ENCODE results near the gene TIFAB. TPM values are rescaled to one million over a fixed set of nuclear protein-coding genes. Genes with fewer than 3 reads are reported as not detected.

TIFAB gene
- total RNA-seq, 2 donors from 2014 or later: 0.09 to 0.31 TPM

DNA sequence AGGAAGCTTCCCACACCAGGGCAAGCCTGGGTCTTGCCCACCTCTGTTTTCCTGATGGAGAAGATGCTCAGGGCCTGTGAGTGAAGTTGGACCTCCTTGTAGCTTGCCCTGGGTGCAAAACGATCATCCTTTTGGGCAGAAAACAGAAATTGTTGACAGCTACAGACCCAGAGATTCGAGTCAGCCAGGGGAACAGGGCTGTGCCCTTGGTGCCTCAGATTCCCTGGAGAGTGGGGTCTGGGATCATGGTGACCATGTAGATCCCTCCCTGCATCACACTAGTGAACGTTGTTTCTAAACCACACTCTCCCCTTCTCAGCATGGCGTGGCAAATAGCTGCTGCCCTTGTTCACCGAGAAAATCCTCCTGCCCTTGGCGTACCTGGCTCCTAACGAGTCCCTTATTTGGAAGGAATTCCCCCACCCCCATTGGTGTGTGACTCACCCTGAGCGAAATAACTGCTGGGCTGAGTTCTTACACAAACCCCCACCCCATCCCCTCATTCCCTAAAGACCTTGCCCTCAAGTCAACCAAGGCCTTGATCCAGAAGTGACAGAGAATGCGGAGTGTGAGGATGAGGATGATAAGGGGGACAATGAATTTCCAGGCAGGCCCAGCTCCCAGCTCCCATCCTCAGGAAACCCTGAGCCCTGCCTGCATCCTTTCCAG is 3.9 kb downstream of the TIFAB start:
- intact Hi-C loops (cut with DNase I, micrococcal nuclease): no loop called here
- no peak for ATAC-seq
- peak in 1 of 2 donors; percentile 12 for DNase-seq

DNA sequence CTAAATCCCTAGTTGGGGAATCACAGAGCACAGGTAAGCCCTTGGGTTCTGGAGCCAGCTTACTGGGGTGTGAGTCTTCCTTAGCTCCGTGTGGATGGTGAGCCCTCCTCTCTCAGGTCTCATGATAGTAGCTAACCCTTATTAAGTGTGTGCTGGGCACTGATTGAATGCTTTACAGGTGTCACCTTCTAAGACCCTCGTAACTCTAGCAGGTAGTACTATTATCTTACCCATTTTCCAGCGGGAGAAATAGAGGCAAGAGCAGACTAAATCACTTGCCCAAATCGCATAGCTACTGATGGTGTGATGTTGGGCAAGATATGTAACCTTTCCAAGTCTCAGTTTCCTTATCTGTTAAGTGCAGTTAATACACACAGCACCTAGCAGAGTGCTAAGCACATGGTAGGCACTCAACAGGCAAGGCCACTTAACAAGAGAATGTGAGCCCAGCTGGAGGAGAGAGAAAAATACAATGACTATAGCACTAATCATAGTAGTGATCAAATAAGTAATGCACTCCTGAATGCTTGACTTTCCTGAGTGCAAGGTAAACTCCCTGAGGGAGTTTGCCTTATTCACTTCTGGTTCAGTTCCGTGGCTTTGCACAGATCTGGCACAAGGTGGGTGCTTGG is 4.7 kb downstream of the TIFAB start, which contains the start of gene DCANP1:
DCANP1 (minus strand) TSS at position 51 of the 632 bp plus-strand sequence. CDS start 240 bp downstream, outside the sequence.
- DNase-seq: peak in 1 of 2 donors; percentile 8
- intact Hi-C loops (cut with DNase I, micrococcal nuclease): no loop called here
- ATAC-seq: no peak

DNA sequence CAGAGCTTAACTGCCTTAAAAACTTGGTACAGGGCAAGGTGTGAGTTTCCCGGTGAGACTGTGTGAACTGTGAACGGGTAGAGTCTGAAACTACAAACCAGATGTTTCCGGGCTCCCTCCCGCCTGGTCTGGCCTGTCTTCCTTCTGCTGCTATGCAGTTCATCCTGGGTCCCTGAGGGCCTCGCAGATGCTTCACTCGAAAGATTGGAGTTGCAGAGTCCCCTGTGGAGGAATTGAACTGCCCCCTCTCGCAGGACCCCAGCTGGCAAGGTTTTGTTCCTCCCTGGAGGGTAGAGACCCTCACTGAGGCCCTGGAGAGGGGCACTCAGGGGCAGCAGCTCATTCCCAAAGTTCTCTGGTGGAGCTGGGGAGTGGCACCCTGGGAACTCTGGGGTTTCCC is 5.5 kb downstream of the TIFAB start:
- ATAC-seq (no peak), DNase-seq (peak in 1 of 2 donors; percentile 11)
- intact Hi-C loops (cut with DNase I, micrococcal nuclease): no loop called here

DNA sequence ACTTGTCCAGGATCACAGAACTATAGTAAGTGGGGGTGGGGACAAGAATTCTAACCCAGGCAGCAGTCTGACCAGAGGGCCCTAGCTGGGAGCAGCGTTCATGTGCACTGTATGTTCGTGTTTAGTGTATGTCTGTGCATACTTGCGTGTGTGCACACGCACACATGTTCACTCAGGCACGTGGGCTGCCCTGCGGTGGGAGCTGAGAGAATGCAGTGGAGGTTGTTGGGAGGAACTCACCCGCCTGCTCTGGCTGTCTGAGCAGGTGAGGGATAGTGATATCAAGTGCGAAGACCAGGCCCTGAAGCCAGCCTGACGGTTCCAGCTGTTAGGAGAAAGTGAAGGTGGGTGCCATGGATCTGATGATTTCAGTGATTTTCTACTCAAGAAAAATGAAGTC is 5.9 kb downstream of the TIFAB start:
- DNase-seq (peak in 1 of 2 donors; percentile 17), ATAC-seq (no peak)
- intact Hi-C loops (cut with DNase I, micrococcal nuclease): no loop called here

DNA sequence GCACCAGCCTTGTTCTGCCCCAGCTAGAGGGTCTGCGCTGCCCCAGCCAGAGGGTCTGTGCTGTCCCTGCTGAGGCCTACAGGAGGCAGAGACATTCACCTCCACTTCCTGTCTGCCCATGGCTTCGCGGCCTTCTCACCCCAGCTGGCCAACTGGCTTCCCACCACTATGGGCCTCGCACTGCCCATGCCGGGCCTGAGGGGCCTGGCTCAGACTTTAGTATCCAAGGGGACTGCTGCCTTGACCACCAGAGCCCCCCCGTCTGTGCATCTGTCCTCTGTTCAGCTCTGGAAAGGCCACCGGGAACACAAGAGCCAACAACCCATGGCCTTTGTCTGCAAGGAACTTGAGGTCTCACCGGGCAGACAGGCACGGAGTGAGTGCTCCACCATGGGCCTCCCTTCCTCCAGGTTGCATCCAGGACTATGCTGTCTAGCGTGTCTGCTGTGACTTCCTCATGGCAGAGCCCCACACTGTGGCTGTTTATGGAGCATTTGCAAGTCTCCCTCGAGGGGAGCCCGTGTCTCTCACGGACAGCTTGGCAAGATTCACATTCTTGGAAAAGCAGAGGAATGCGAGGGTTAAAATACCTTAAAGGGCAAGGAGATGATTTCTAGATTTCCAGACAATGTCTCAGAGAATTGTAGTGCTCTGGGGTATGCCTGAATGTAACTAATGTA is 6.7 kb downstream of the TIFAB start:
- intact Hi-C loops (cut with DNase I, micrococcal nuclease): no loop called here
- DNase-seq: peak in 1 of 2 donors; percentile 23
- no peak for ATAC-seq

DNA sequence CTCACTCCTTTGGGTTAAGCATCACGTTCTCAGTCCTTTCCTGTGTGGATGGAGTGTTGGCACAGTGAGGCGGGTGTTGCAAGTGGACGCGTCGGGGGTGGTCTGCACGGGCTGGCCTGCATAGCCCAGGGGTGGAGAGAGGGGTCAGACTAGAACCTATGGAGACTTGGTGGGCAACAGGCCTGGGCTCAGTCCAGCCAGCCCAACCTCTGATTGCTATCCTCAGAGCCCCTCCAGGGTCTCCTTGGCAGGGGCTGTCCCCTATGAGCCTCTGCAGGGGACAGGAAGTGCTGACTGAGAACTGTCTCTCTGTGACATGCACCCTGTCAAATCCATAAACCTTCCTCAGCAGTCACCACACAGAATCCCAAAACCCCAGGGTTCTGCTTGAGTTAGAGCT is 7.3 kb downstream of the TIFAB start:
- DNase-seq: no peak
- ATAC-seq: no peak
- intact Hi-C loops (cut with DNase I, micrococcal nuclease): no loop called here

DNA sequence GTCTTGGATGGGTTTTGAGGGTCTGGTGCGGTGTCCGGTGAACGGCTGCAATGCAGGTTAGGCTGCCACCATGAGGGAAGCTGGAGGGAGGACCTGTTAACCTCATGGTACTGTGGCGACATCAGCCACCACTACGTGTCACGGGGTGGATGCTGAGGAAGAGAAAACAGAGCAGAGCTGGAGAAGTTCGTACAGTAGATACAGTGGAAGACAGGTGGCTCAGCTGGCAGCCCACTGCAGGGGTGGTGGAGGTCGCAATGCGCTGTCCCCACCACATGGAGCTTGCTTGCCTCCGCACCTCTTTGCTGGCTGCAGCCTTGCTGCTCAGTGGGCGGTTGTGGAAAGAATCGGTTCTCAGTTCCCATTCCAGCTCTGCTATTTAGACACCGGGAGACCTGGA is 7.8 kb downstream of the TIFAB start:
- DNase-seq (no peak), ATAC-seq (no peak)
- intact Hi-C loops (cut with DNase I, micrococcal nuclease): no loop called here

DNA sequence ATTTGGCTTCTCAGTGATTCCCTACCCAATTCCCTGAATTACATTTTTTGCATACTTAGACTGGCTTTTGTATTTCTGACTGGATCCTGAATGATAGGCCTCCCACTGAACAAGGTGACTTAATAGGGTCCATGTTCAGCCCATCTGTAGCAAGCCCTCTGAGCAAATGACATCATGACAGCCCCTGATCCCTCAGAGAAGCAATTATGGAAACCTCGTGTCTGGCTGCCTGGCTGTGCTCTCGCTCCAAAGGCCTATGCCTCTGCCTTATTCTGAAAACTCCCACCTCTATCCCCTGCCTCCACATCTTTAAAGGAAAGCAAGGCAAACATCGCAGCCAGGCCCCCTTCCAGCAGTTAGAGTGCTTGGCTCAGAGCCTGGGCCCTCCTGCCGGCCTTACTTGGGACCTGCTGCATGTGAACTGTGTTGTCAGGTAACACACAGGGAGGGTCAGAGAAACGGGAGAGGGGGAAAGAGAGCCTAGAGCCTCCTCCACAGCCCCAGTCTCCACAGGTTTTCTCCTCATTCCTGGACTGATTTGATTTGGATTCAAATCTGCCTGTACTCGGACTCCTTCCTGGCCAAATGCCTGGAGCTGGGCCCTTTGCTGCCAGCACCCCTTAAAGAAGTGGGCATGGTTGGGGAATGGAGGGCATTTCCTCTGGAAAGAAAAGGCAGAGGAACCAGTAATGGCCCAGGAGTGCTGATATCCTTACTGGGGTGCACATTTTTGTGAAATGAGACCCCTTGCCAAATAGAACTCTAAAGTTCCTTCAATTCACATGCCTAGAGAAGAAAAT is 8.8 kb downstream of the TIFAB start:
- DNase-seq: no peak
- intact Hi-C loops (cut with DNase I, micrococcal nuclease): no loop called here
- ATAC-seq: no peak

DNA sequence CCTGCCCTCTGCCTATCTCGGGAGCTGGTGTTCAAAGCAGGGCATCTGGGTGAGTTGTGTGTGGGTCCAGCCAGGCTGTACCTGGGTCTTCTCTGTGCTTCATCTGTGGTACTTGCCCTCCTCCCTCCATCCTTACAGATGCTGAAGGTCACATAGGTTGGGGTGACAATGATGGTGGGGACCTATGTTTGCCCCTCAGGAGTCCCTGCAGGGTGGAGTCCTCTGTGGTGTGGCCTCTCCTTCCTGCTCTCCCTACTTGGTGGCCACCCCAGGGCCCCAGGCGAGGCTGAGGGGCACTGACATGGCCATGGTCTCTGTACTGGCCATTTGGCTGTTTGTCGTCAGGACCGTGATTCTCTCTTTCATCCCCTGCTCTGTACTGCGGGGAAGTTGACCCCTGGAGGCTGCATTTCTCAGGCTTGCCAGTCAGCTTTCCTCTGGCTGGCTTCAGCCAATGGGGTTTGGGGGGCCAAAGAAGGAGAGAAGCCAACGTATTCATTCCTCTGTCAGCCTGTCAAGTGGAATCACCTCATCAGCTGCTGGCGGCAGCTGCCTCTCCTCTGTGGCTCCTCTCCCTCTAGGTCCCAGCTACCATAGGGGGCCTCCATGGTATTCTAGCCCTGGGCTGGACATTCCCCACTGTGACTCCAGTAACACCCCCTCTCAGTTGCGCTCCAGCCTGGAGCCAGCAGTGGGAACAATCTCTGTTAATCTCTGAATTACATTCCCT is 9.6 kb downstream of the TIFAB start:
- intact Hi-C loops (cut with DNase I, micrococcal nuclease): no loop called here
- DNase-seq (no peak), ATAC-seq (no peak)

DNA sequence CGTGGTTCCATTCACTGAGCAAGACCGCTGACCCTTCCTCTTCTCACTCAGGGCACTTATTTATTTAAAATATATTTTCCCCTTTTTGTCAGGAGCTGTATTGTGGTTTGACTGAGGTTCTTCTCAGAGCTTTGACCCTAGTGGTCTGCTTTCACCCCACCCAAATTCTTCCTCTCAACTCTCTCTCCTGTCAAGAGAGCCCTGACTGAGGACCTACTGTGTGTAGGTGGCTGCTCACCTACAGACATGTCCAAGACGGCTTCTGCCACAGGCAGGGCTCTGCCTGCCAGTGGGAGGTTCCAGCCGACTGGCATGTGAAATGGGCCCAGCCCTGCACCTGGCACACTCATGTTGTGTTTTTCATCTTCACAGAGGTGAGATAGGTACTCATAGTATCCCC is 10.2 kb downstream of the TIFAB start:
- intact Hi-C loops (cut with DNase I, micrococcal nuclease): no loop called here
- no peak for ATAC-seq
- no peak for DNase-seq

DNA sequence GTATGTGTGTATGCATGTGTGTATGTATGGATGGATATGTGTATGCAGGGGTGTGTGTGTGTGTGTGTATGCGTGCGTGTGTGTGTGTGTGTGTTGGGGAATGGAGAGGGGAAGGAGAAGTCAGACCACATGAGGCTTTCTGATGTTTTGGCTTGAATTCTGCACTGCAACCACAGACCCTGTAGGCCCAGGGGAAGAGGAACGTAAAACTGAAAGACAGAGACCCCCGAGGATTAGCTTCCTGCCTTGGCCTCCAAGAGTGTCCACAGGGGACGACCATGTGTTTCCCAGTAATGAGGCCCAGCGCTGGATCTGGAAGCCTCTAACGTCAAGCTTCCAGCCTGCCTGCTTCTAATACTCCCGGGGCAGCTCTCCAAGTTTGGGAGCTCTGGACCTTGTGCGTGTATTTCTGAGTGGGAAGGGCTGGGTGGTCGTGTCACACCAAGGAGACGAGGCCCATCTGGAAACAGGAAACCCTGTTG is 10.8 kb downstream of the TIFAB start:
- ATAC-seq (no peak), DNase-seq (no peak)
- intact Hi-C loops (cut with DNase I, micrococcal nuclease): no loop called here

DNA sequence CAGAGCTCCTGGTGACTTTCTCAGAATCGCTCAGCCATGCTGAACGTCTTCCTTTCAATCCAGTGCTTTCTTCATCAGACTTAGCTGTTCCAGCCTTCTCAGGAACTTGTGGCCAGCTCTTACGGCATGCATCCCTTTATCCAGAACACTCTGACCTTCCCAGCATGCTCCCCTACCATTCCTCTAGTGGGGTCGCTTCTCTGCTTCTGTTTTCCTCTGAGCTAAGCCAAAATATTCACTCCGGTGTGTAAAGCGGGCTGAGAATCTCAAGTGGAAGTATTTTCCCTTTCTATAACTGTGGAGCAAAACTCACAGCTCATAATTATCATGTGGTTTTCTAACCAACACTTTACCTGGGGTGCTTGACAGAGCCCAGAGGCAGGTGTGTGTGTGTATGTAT is 11.2 kb downstream of the TIFAB start:
- ATAC-seq (no peak), DNase-seq (no peak)
- intact Hi-C loops (cut with DNase I, micrococcal nuclease): no loop called here

DNA sequence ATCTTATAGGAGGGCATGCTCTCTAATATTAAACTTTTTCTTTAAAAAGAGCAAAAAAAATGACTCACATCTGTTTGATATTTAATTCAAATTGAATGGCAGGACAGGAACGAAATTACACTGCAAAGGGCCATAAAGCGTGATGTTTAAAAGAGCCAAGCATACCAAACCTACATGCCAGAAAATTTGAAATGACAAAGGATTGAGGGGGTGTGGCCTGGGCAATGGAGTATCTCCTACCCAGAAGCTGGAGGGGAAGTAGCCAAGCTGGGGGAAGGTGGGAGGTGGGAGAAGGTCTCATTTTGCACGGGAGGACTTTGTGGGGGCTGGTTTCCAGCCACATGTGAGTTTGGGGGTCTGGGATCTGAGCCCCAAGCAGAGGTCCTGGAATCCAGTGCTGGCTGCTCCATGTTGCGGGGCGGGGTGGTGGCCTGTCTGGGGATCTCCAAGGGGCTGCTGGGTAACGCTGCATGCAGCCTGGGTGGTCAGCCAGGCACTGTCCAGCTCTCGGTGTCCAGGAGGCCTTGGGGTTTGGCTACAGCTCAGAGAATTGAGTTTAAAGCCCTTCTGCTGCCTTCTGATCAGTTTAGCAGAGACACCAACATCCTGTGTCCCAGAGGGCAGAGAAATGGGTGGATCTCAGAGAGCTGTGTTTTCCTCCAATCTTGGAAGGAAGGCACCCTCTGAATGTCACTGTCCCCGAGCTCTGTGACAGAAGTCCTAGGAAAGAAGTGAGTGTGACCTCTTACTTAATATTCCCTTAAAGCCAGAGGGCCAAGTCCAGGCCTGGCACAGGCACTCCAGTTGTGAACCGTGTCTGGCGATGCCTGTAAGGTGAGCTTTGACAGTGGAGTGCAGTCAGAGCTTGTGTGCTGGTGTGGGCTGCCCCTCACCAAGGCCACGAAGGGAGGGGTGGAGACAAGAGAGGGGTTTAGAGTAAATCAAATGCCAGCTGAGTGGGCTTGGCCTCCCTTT is 12.6 kb downstream of the TIFAB start:
- no peak for DNase-seq
- intact Hi-C loops (cut with DNase I, micrococcal nuclease): no loop called here
- ATAC-seq: no peak

DNA sequence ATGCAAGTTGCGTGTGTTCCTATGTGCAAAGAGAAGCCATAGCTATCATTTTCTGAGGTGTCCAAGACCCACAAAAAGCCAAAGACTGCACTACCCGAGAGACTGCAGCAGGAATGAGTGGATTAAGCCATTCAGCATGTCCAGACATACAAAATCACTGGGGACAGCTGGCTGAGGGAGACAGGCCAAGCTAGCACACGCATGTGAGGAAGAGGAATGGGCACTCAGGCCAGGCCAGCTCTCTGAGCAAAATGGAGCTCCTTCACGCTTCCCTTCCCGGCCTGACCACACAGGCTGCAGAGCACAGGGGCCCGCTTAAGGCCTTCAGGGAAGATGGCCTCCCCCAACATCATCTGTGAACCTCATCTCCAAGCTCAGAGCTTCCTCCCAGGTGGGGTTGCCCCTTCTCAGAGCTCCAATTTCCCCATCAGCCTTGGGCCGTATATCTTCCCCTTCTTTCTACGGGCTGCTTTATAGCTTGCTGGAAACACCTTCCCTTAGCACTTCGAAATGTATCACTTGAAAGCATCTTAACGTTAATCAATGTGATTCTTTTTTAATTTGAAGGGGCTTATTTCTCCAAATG is 13.4 kb downstream of the TIFAB start:
- DNase-seq: no peak
- intact Hi-C loops (cut with DNase I, micrococcal nuclease): no loop called here
- no peak for ATAC-seq

DNA sequence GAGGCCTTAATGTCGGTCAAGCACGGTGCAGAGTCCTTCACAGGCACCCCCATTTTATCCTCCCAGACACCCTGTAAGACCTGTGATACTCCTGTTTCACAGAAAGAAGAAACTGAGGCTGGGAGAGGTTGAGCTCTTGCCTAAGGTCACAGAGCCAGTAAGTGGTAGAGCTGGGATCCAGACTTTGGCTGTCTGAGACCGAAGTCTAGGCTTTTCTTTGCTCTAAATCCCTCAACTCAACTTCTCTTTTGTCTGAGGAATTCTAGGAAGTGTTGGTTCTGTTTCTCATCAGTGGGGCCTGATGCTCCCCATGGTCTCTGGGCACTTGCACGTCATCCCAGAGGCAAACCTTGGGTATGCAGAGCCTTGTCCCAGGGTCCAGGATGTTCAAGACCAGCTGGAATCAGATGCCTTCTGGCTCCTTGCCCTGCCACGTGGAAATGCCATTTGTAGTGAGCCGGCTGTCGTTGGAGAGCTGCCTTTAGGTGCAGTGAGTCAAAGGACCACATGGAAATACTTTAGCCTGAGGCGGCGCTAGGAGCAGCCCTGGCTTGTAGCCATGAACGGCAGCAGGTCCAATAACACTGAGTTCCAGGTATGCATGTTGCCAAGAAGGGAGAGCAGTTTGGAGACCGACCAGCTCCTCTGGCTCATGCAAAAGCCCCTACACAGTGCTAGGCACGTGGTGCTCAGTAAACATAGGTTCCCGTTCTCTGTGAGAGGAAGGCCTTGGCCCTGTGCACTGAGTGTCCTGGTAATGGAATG is 14.2 kb downstream of the TIFAB start:
- intact Hi-C loops (cut with DNase I, micrococcal nuclease): no loop called here
- DNase-seq (peak in 1 of 2 donors; percentile 63), ATAC-seq (peak; percentile 88)

DNA sequence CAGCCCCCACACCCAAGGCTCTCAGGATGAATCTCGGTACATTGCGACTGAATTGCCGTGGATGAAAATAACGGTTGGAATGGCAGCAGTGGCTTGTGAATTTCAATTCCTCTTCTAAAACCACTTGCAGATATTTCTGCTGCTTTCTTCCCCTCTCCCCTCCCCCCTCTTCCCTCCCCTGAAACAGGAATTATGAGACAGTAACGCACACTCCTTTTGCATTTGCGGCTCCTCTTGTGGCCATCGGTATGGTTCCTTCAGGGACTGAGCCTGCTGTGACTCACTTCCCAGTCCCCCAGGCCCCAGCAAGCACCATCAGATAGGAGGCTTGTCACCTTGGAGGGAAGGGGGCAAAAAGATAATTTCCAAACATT is 14.7 kb downstream of the TIFAB start:
- intact Hi-C loops (cut with DNase I, micrococcal nuclease): no loop called here
- no peak for DNase-seq
- no peak for ATAC-seq

All from left colon (tissue), 2 donors.